ENCODE results near the gene CDC42BPA.

DNA sequence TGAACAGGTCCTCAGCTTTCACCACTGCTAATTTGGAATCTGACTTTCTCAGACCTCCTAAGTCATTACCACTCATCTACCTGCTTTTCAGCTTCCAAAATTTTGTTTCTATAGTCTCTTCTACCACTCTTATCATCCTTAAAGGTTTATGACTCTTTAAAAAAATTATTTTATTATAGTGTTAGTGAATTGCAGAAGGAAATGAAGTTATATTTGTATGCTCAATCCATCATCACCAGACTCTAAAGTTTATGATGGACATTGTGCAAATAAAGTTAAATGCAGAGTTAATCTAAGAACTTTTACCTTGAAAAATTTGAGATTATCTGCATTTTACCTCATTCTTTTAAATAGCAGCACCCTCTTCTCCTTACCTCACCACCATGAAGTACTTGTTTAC is 14.6 kb downstream of the CDC42BPA start:
- TF ChIP-seq EZH2 (IDR thresholded peaks at IDR 0.05; ENCODE audit: insufficient read depth, poor library complexity, severe bottlenecking): no peak
- TF ChIP-seq EZH2phosphoT487 (IDR thresholded peaks at IDR 0.05; ENCODE audit: insufficient read depth, low read depth): no peak

Data from GM23248 (cell line).